Gastrocnemius medialis (tissue), 4 donors: ENCODE results near the gene BCL2L1. TPM values are rescaled to one million over a fixed set of nuclear protein-coding genes. Genes with fewer than 3 reads are reported as not detected.

Experiments
- ATAC-seq, 2 donors: fragments of 150-250 bp; one replicate each; pipeline ENCODE4 v1.9.1; 2016
- DNase-seq, 2 donors: peaks; one replicate each; pipeline ENCODE4 v3.0.0-alpha.2; 2019
- H3K27ac ChIP-seq, 4 donors: fragments of 200-600 bp; sonication (generic); 1 replicate in 1 of 4; 2 replicates in 3 of 4; pipeline ENCODE4 v1.5.1; 2016 to 2018; ENCODE audit warnings: mild to moderate bottlenecking in 2 of 4, moderate library complexity in 1 of 4
- H3K27me3 ChIP-seq, 3 donors: fragments of 200-600 bp; sonication (generic) in 2 of 3; 1 replicate in 1 of 3; 2 replicates in 2 of 3; pipeline versions ENCODE4 v1.5.1 to v1.6.0; 2016 to 2019; ENCODE audit warnings: mild to moderate bottlenecking in 1 of 3, moderate library complexity in 1 of 3
- H3K36me3 ChIP-seq, 2 donors: fragments of 200-600 bp; sonication (generic) in 1 of 2; one replicate each; pipeline ENCODE4 v1.5.1; 2017 to 2018
- H3K4me1 ChIP-seq, 2 donors: fragments of 200-600 bp; sonication (generic) in 1 of 2; one replicate each; pipeline ENCODE4 v1.5.1; 2016 to 2017; ENCODE audit warnings: mild to moderate bottlenecking in 2 of 2
- H3K4me3 ChIP-seq, 4 donors: fragments of 200-600 bp; sonication (generic) in 3 of 4; 1 replicate in 1 of 4; 2 replicates in 3 of 4; pipeline ENCODE4 v1.5.1; 2016 to 2019; ENCODE audit warnings: mild to moderate bottlenecking in 2 of 4
- H3K9me3 ChIP-seq, 3 donors: fragments of 200-600 bp; sonication (generic) in 2 of 3; 1 replicate in 1 of 3; 2 replicates in 2 of 3; pipeline ENCODE4 v1.5.1; 2016 to 2019
- CTCF ChIP-seq, 5 experiments: fragments of 450-650 bp in 3 of 5; fragments of 200-600 bp in 2 of 5; sonication (generic) in 2 of 5; IDR thresholded peaks in 4 of 5; conservative IDR thresholded peaks in 1 of 5; 1 replicate in 4 of 5; 2 replicates in 1 of 5; pipeline ENCODE4 v1.5.1; 2016 to 2019; ENCODE audit warnings: antibody characterized with exemption in 5 of 5, mild to moderate bottlenecking in 3 of 5, moderate library complexity in 3 of 5
- POLR2A ChIP-seq, 2 donors: fragments of 450-650 bp; IDR thresholded peaks; one replicate each; pipeline ENCODE4 v1.6.1; 2017; ENCODE audit warnings: antibody characterized with exemption in 2 of 2, mild to moderate bottlenecking in 2 of 2, moderate library complexity in 2 of 2
- in situ Hi-C, 4 donors: fragments of 200-750 bp; cut with MboI; loops; one replicate each; pipeline versions ENCODE4 v1.15.0 to v1.8.0; 2017; ENCODE audit warnings: low sequenced_read_pairs in 4 of 4
- intact Hi-C: fragments of 100-400 bp; cut with DNase I; formaldehyde crosslinking; loops from one replicate; pipeline ENCODE4 v1.15.1; 2023; ENCODE audit warnings: low total_unique reads
- total RNA-seq, 4 donors: library from RNA; depleted of rRNA; stranded (reverse); fragments of >200 nt; gene quantifications; one replicate each; pipeline versions ENCODE4 v1.1.0 to v1.2.3, GENCODE V29; 2016

The BCL2L1 gene
- total RNA-seq, 4 donors from 2014 or later = 41.5 to 87.8 (median 55.3) TPM

- in situ Hi-C loops = loop anchor here in 2 of 4 donors (5.0 kb wide), 1 partner anchor 58 kb away; no protein-coding TSS in a partner anchor
Observed at GRCh38 chr20:31720486-31721407, 1.9 kb downstream of the BCL2L1 start.

GRCh38 chr20:31719644-31720485 lies 2.8 kb downstream of the BCL2L1 start:
- intact Hi-C loops = loop anchor here (5.0 to 10.0 kb wide), 2 partner anchors 148 to 235 kb away; partner anchors contain the start of gene PDRG1
- in situ Hi-C loops = loop anchor here in 3 of 4 donors (5.0 kb wide), 1 partner anchor 58 kb away; no protein-coding TSS in a partner anchor
- TF ChIP-seq POLR2A (IDR thresholded peaks at IDR 0.05) (no peak), CTCF (IDR thresholded peaks at IDR 0.05 in 4 of 5, conservative IDR thresholded peaks at IDR 0.05 in 1 of 5) (no peak)
- Histone ChIP-seq H3K36me3 (peaks cover 0 to 17% of the 10 kb centered on the region in 2 donors), H3K27me3 (no peaks in the 10 kb centered on the region), H3K4me3 (peak overlapping the region; percentile 76 to 87 (median 82)), H3K9me3 (no peaks in the 10 kb centered on the region), H3K4me1 (peaks cover 52 to 57% of the 10 kb centered on the region in 2 donors), H3K27ac (peak overlapping the region; percentile 97 to 98 (median 97))
- DNase-seq = no peak
- ATAC-seq = no peak

More at GRCh38 chr20:31720486-31721407, 1.9 kb downstream of the BCL2L1 start:
- peak in 1 of 2 donors; percentile 3 for ATAC-seq
- Histone ChIP-seq H3K4me3 (peak overlapping the region; percentile 76 to 87 (median 82)), H3K9me3 (no peaks in the 10 kb centered on the region), H3K4me1 (peaks cover 44 to 50% of the 10 kb centered on the region in 2 donors), H3K27me3 (no peaks in the 10 kb centered on the region), H3K36me3 (peaks cover 0 to 17% of the 10 kb centered on the region in 2 donors), H3K27ac (peak overlapping the region; percentile 97 to 98 (median 97))
- TF ChIP-seq POLR2A (IDR thresholded peaks at IDR 0.05) (peak; percentile 8 to 30), CTCF (IDR thresholded peaks at IDR 0.05 in 4 of 5, conservative IDR thresholded peaks at IDR 0.05 in 1 of 5) (no peak)
- peak in 1 of 2 donors; percentile 36 for DNase-seq
- intact Hi-C loops = loop anchor here (5.0 to 10.0 kb wide), 2 partner anchors 148 to 234 kb away; partner anchors contain the start of gene PDRG1

GRCh38 chr20:31718952-31719643 lies 3.6 kb downstream of the BCL2L1 start:
- peak overlapping the region; percentile 76 to 87 (median 82) for H3K4me3 ChIP-seq

More at GRCh38 chr20:31718952-31719643, 3.6 kb downstream of the BCL2L1 start:
- Histone ChIP-seq H3K27ac (peak overlapping the region; percentile 97 to 98 (median 97)), H3K27me3 (no peaks in the 10 kb centered on the region), H3K4me1 (peaks cover 52 to 64% of the 10 kb centered on the region in 2 donors), H3K9me3 (no peaks in the 10 kb centered on the region), H3K36me3 (peaks cover 0 to 17% of the 10 kb centered on the region in 2 donors)
- in situ Hi-C loops (loop anchor here in 1 of 4 donors (5.0 kb wide), 1 partner anchor 57 kb away; no protein-coding TSS in a partner anchor), intact Hi-C loops (no loop called here)
- DNase-seq (no peak), ATAC-seq (no peak)
- no peak for TF ChIP-seq CTCF (IDR thresholded peaks at IDR 0.05 in 4 of 5, conservative IDR thresholded peaks at IDR 0.05 in 1 of 5)
- TF ChIP-seq POLR2A (IDR thresholded peaks at IDR 0.05) = peak in 1 of 2 donors; percentile 12
